CD4-positive, CD25-positive, alpha-beta regulatory T cell (primary cell): ENCODE measurements around the gene NKAIN4. TPM values are rescaled to one million over a fixed set of nuclear protein-coding genes. Genes with fewer than 3 reads are reported as not detected.

Experiments
- ATAC-seq, 2 donors: fragments of 150-1000 bp; cut with Tn5 transposase; one replicate each; pipeline ENCODE4 v1.10.0; 2021; ENCODE audit warnings: low read depth in 2 of 2, moderate number of reproducible peaks in 2 of 2, moderate library complexity in 1 of 2
- DNase-seq, 3 donors: peaks; one replicate each; pipeline versions ENCODE4 v3.0.0 to v3.0.0-alpha.2; 2012 to 2022; ENCODE audit warnings: mixed read lengths in 1 of 3
- H3K27ac ChIP-seq: one replicate; pipeline ENCODE4 v1.7.0; 2013; ENCODE audit warnings: mild to moderate bottlenecking, low read length; ENCODE audit not compliant: insufficient read depth, poor library complexity, severe bottlenecking
- H3K27me3 ChIP-seq: one replicate; pipeline ENCODE4 v1.7.0; 2013; ENCODE audit warnings: low read length; ENCODE audit not compliant: control insufficient read depth, insufficient read depth
- H3K36me3 ChIP-seq: one replicate; pipeline ENCODE4 v1.7.0; 2013; ENCODE audit warnings: mild to moderate bottlenecking, low read length, moderate library complexity; ENCODE audit not compliant: control insufficient read depth, insufficient read depth
- H3K4me1 ChIP-seq: 2 replicates; pipeline ENCODE4 v1.7.0; 2013; ENCODE audit warnings: mild to moderate bottlenecking, low read length; ENCODE audit not compliant: insufficient read depth, control insufficient read depth, poor library complexity, severe bottlenecking
- H3K4me3 ChIP-seq: one replicate; pipeline ENCODE4 v1.7.0; 2013; ENCODE audit warnings: low read depth, mild to moderate bottlenecking, low read length, moderate library complexity
- H3K9me3 ChIP-seq, 2 experiments: 1 replicate in 1 of 2; 2 replicates in 1 of 2; pipeline ENCODE4 v1.7.0; 2013; ENCODE audit warnings: low read length in 2 of 2, mild to moderate bottlenecking in 1 of 2, moderate library complexity in 1 of 2; ENCODE audit not compliant: control insufficient read depth in 2 of 2
- H3K27ac Mint-ChIP-seq, 3 donors: one replicate each; pipeline ENCODE4 v1.8.0; 2020 to 2022; ENCODE audit warnings: mild to moderate bottlenecking in 3 of 3, mixed read lengths in 3 of 3, moderate library complexity in 2 of 3
- H3K27me3 Mint-ChIP-seq: one replicate; pipeline ENCODE4 v1.8.0; 2022; ENCODE audit warnings: mild to moderate bottlenecking, mixed read lengths
- H3K36me3 Mint-ChIP-seq: one replicate; pipeline ENCODE4 v1.8.0; 2020; ENCODE audit warnings: mixed read lengths
- H3K4me1 Mint-ChIP-seq, 4 donors: one replicate each; pipeline ENCODE4 v1.8.0; 2020 to 2022; ENCODE audit warnings: mixed read lengths in 4 of 4, mild to moderate bottlenecking in 1 of 4
- H3K4me3 Mint-ChIP-seq, 4 donors: one replicate each; pipeline ENCODE4 v1.8.0; 2020 to 2022; ENCODE audit warnings: mild to moderate bottlenecking in 4 of 4, mixed read lengths in 4 of 4, moderate library complexity in 3 of 4
- H3K9me3 Mint-ChIP-seq, 7 donors: one replicate each; pipeline ENCODE4 v1.8.0; 2020 to 2022; ENCODE audit warnings: mixed read lengths in 7 of 7, mild to moderate bottlenecking in 3 of 7, moderate library complexity in 2 of 7
- polyA plus RNA-seq, 4 donors: library from polyadenylated mRNA; unstranded; fragments of 300-500 nt; fragmentation: Illumina TruSeq; gene quantifications; one replicate each; pipeline ENCODE4 v1.2.3, GENCODE V29; 2021
- total RNA-seq: library from RNA; stranded (reverse); gene quantifications from one replicate; pipeline ENCODE4 v1.2.3, GENCODE V29; 2022

The NKAIN4 gene
- total and polyA plus RNA-seq, 5 donors from 2014 or later: not detected

DNA sequence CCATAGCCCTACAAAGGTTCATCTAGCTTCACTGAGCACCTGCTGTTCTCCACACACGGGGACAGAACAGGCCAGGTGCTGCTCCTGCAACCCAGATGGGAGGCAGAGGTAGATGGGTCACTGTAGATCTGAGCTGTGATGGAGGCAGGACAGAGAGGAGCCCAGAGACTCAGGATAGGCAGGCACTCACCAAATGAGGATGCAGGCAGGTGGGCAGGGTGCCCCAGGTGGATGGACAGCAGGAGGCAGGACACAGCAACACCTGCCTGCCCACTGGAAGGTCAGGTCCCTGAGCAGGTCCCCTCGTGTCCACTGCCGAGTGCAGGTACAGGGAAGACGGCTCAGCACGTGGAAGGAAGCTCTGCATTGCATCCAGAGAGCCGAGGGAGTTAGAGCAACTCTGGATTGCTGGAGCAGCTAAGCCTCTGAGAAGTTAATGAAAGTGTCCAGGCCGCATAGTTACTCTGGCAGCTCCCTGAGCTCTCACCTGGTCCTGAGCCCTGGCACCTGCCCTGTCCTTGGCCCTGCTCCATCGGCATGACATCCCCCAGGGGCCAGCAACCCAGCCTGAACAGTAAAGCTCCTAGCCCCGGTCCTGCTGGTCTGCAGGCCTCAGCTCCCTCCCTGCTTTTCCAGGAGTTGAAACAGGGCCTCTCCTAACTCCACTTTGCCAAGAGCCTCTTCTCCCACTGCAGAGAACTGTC is 33.4 kb downstream of the NKAIN4 start:
- no peaks in the 10 kb centered on the region for H3K9me3 Mint-ChIP-seq
- Histone ChIP-seq H3K27ac (no peak overlapping the region), H3K4me1 (peaks cover 5% of the 10 kb centered on the region), H3K36me3 (no peaks in the 10 kb centered on the region), H3K4me3 (no peak overlapping the region), H3K9me3 (no peaks in the 10 kb centered on the region), H3K27me3 (no peaks in the 10 kb centered on the region)
- DNase-seq (no peak), ATAC-seq (no peak)
- H3K27ac Mint-ChIP-seq: peak overlapping the region in 2 of 3 donors; percentile 58 to 77
- H3K36me3 Mint-ChIP-seq: no peaks in the 10 kb centered on the region
- peaks cover 0 to 9% (median under 1%) of the 10 kb centered on the region in 4 donors for H3K4me1 Mint-ChIP-seq
- H3K4me3 Mint-ChIP-seq: peak overlapping the region in 1 of 4 donors; percentile 68
- H3K27me3 Mint-ChIP-seq: peaks cover 12% of the 10 kb centered on the region

DNA sequence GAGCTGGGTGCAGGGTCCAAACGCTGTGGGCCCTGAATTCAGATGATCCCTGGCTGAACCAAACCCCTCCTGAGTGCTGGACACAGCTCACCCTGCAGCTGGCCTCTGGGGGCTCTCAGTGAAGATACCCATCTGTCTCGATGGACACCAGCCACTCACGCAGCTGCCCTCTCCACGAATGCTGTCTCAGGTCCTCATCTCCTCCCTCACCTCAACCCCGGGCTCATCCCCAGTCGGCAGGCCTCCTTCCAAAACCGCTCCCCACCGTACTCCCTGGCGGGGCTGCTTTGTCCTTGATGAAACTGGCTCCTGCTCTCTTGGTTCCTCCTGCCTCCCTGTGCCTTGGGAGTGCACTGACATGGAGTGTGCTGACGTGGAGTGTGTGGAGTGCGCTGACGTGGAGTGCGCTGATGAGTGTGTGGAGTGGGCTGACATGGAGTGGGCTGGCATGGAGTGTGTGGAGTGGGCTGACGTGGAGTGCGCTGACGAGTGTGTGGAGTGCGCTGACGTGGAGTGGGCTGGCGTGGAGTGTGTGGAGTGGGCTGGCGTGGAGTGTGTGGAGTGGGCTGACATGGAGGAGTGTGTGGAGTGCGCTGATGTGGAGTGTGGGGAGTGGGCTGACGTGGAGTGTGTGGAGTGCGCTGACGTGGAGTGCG is 34.3 kb downstream of the NKAIN4 start:
- peaks cover 10% of the 10 kb centered on the region for H3K4me1 ChIP-seq
- H3K4me3 ChIP-seq: no peak overlapping the region
- no peak for DNase-seq
- H3K9me3 ChIP-seq: no peaks in the 10 kb centered on the region
- H3K4me1 Mint-ChIP-seq: peaks cover 0 to 13% (median 2%) of the 10 kb centered on the region in 4 donors
- no peaks in the 10 kb centered on the region for H3K36me3 ChIP-seq
- H3K36me3 Mint-ChIP-seq: no peaks in the 10 kb centered on the region
- no peaks in the 10 kb centered on the region for H3K9me3 Mint-ChIP-seq
- no peaks in the 10 kb centered on the region for H3K27me3 ChIP-seq
- H3K27ac ChIP-seq: no peak overlapping the region
- peak overlapping the region in 1 of 4 donors; percentile 24 for H3K4me3 Mint-ChIP-seq
- peak overlapping the region in 1 of 3 donors; percentile 58 for H3K27ac Mint-ChIP-seq
- peaks cover 9% of the 10 kb centered on the region for H3K27me3 Mint-ChIP-seq
- ATAC-seq: no peak

DNA sequence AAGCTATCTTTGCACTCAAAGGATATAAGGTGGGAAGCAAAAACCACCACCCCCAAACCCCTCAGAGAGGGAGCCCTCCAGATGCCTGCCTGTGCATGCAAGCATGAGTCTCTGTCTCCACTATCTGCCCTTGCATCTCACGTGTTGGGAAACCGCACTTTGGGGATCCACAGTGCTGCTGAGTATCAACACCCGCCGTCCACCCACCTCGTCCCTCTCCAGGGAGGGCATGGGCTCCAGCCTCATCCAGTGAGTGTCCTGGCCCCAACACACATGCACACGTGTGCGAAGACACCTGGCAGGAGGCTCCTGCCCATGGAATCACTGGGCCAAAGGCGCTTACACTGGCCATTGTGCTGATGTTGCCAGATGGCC is 34.8 kb downstream of the NKAIN4 start:
- no peak for ATAC-seq
- H3K4me1 ChIP-seq: peaks cover 15% of the 10 kb centered on the region
- Mint-ChIP-seq H3K4me1 (peaks cover 2 to 18% (median 6%) of the 10 kb centered on the region in 4 donors), H3K27ac (no peak overlapping the region), H3K4me3 (peak overlapping the region in 1 of 4 donors; percentile 21), H3K36me3 (peaks cover under 1% of the 10 kb centered on the region), H3K27me3 (peaks cover 9% of the 10 kb centered on the region), H3K9me3 (no peaks in the 10 kb centered on the region)
- no peaks in the 10 kb centered on the region for H3K9me3 ChIP-seq
- H3K27me3 ChIP-seq: no peaks in the 10 kb centered on the region
- DNase-seq: no peak
- no peak overlapping the region for H3K27ac ChIP-seq
- no peaks in the 10 kb centered on the region for H3K36me3 ChIP-seq
- no peak overlapping the region for H3K4me3 ChIP-seq

DNA sequence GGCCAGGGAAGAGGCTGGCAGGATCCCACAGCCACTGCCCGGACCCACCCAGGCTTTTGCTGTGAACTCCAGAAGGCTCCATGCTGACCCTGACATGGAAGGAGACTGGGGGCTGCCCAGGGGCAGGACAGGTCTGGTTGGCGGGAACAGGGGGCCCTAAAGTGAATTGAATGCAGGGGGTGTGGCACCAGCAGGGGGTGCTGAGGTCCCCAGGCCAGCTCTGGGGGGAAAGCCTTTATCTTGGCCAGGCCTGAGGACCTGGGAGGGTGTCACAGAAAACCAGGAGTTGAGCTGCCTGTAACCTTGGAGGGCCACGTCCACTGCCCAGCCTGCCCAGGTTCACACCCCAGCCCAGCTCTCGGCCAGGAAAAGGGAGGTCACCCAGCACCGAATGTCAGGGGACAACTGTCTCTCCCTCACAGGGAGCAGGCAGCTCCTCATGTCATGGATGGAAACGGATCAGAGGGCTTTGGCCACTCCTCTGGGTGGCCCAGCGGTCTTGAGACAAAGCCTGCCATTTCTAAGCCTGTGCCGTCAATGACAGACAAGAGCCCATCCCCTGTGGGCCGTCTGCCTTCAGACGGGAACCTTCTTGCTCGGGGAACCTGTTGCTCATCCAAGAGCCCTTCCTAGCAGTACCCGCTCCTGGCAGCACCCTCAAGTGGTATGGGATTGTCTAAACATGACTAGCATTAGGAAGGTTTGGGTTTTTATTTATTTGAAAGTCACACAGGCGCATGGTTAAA is 35.4 kb downstream of the NKAIN4 start:
- Mint-ChIP-seq H3K4me1 (peaks cover 7 to 24% (median 12%) of the 10 kb centered on the region in 4 donors), H3K36me3 (peaks cover 5% of the 10 kb centered on the region)

GRCh38 chr20:63217706-63218105 is 36.6 kb downstream of the NKAIN4 start:
- DNase-seq: no peak
- Histone ChIP-seq H3K27ac (no peak overlapping the region), H3K4me1 (peaks cover 30% of the 10 kb centered on the region), H3K4me3 (no peak overlapping the region), H3K27me3 (no peaks in the 10 kb centered on the region), H3K9me3 (no peaks in the 10 kb centered on the region), H3K36me3 (peaks cover 13% of the 10 kb centered on the region)
- Mint-ChIP-seq H3K27ac (no peak overlapping the region), H3K36me3 (peaks cover 13% of the 10 kb centered on the region), H3K4me3 (peak overlapping the region in 2 of 4 donors; percentile 4 to 97), H3K4me1 (peaks cover 13 to 32% (median 19%) of the 10 kb centered on the region in 4 donors), H3K27me3 (peaks cover 4% of the 10 kb centered on the region), H3K9me3 (no peaks in the 10 kb centered on the region)
- no peak for ATAC-seq

More for the DNA sequence above, 35.4 kb downstream of the NKAIN4 start:
- H3K9me3 ChIP-seq: no peaks in the 10 kb centered on the region
- H3K36me3 ChIP-seq: peaks cover 4% of the 10 kb centered on the region
- H3K9me3 Mint-ChIP-seq: no peaks in the 10 kb centered on the region
- no peak overlapping the region for H3K4me3 ChIP-seq
- H3K27me3 ChIP-seq: no peaks in the 10 kb centered on the region
- no peak for DNase-seq
- H3K27me3 Mint-ChIP-seq: peaks cover 9% of the 10 kb centered on the region
- peaks cover 19% of the 10 kb centered on the region for H3K4me1 ChIP-seq
- no peak for ATAC-seq
- no peak overlapping the region for H3K27ac Mint-ChIP-seq
- peak overlapping the region in 1 of 4 donors; percentile 21 for H3K4me3 Mint-ChIP-seq
- H3K27ac ChIP-seq: no peak overlapping the region

DNA sequence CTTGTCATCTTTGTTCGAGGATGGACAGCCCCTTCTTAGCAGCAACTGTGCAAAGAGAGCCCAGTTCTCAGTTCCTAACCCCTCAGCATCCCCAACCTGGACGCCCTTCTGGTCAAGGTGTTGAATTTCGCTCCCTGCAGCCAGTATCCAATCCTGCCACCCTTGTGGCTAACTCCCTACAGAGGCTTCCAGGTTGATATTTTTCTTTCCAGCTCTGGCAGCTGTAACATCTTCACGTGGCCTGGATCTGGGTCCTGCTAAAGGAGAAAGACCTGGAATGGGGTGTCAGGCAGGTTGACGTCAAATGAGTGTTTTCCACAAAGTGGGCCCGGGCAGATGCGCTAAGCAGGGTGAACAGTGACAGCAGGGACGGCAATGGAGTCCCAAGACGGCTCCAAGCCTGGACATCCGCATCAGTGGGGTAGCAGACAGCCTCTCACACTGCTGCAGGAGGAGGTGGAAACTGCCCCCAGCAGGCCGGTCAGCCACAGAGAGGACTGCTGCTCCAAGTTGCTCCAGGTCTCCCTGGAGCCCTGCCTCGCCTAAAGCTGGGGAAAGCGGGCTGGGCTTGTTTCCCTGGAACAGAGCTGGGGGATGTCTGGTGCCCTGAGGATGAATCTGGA is 37.3 kb downstream of the NKAIN4 start:
- H3K4me1 ChIP-seq: peaks cover 35% of the 10 kb centered on the region
- Mint-ChIP-seq H3K27me3 (peaks cover 4% of the 10 kb centered on the region), H3K4me1 (peaks cover 15 to 40% (median 24%) of the 10 kb centered on the region in 4 donors), H3K36me3 (peaks cover 18% of the 10 kb centered on the region), H3K4me3 (peak overlapping the region; percentile 88 to 97 (median 92)), H3K27ac (peak overlapping the region; percentile 92 to 95 (median 94)), H3K9me3 (no peaks in the 10 kb centered on the region)
- H3K27ac ChIP-seq: no peak overlapping the region
- H3K27me3 ChIP-seq: no peaks in the 10 kb centered on the region
- H3K4me3 ChIP-seq: no peak overlapping the region
- DNase-seq (no peak), ATAC-seq (no peak)
- no peaks in the 10 kb centered on the region for H3K9me3 ChIP-seq
- peaks cover 21% of the 10 kb centered on the region for H3K36me3 ChIP-seq

DNA sequence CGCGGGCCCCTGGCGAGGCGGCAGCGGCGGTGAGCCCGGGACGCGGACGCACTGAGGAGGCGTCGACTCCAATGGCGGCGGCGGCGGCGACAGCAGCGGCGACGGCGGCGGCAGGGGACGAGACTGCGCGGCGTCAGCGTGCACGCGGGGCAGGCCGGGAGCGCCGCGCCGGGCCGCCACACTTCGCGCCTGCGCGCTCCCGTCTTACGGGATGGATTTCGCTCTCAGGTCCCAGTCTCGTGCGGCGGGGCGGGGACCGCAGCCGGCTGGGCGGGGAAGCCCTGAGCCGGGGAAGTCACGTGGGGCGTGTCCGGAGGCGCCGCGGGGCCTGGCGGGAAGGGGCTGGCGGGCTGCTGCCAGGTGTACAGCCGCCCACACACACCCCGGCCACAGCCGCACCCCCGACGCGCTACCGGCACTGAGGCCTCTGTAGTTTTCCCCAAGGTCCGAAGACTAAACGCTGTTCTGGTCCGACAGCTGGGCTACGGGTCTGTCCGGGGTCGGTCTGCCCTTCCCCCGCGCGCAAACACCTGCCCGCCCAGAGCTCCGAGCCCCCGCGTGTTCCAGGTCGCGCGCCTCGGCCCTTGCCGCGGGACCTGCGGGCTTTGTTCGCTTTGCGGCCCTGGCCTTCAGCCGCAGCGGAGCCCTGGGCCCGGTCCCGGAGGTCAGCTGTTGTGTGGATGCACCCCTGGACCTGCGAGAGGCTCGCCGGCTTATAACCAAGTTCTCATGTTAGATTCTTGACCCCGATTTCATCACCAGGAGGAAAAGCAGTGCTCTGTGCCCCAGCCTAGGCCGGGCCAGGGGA is 38.0 kb downstream of the NKAIN4 start, which contains the start of gene YTHDF1:
Gene YTHDF1 (minus strand): TSS at position 91 of the 808 bp plus-strand sequence. CDS start 239 bp downstream, outside the sequence.
- ATAC-seq: peak; percentile 90 to 95
- Mint-ChIP-seq H3K27me3 (peaks cover 4% of the 10 kb centered on the region), H3K9me3 (no peaks in the 10 kb centered on the region), H3K4me1 (peaks cover 17 to 47% (median 26%) of the 10 kb centered on the region in 4 donors), H3K36me3 (peaks cover 18% of the 10 kb centered on the region), H3K4me3 (peak within 1 kb of the TSS; percentile 91 to 97 (median 95)), H3K27ac (peak within 1 kb of the TSS; percentile 92 to 96 (median 95))
- peak within 1 kb of the TSS; percentile 85 for H3K27ac ChIP-seq
- peaks cover 35% of the 10 kb centered on the region for H3K4me1 ChIP-seq
- H3K27me3 ChIP-seq: no peaks in the 10 kb centered on the region
- peak within 1 kb of the TSS; percentile 78 for H3K4me3 ChIP-seq
- H3K36me3 ChIP-seq: peaks cover 28% of the 10 kb centered on the region
- H3K9me3 ChIP-seq: no peaks in the 10 kb centered on the region
- peak; percentile 92 to 97 (median 96) for DNase-seq
